HepG2 (cell line): ENCODE results near the gene CNP. TPM values are rescaled to one million over a fixed set of nuclear protein-coding genes. Genes with fewer than 3 reads are reported as not detected.
A peak's percentile ranks its signal among the peaks of the same experiment; 100 is the strongest.

ENCODE experiments used
- ATAC-seq: fragments of 200-7000 bp; cut with Tn5 transposase; 3 replicates; pipeline ENCODE4 v1.9.1; 2020; ENCODE audit warnings: mild to moderate bottlenecking, moderate library complexity
- BruUV-seq: library from RNA; stranded (reverse); fragments of 400-500 nt; replicated peaks from 2 replicates; lab custom pipeline; 2021; lab: Mats Ljungman, UMichigan
- CTCF ChIA-PET: fragments of 300-600 bp; formaldehyde crosslinking; extraction: SDS; loops from one replicate; lab custom pipeline; 2021; ENCODE audit warnings: low total read pairs, inconsistent platforms, low intra/inter-chr PET ratio; lab: Yijun Ruan, JAX
- POLR2A ChIA-PET: fragments of 350-600 bp; sonication (Branson Sonifier 250); formaldehyde crosslinking; loops from one replicate; lab custom pipeline; 2020; ENCODE audit warnings: antibody characterized with exemption, inconsistent platforms; lab: Yijun Ruan, JAX
- DNase-seq: peaks from one replicate; pipeline ENCODE4 v3.0.0-alpha.2; 2015; ENCODE audit warnings: low spot score
- FAIRE-seq: peaks from 3 replicates; lab custom pipeline; 2011; peaks lifted over from hg19 to GRCh38; lab: Jason Lieb, UNC
- H2AFZ ChIP-seq: one replicate; pipeline ENCODE4 v1.6.1; 2011; ENCODE audit warnings: low read length, inconsistent platforms
- H3K27ac ChIP-seq: fragments of 300-600 bp; 3 replicates; pipeline ENCODE4 v1.8.0; 2011; ENCODE audit warnings: mixed run types, mild to moderate bottlenecking, mixed read lengths, low read length, inconsistent platforms; ENCODE audit not compliant: insufficient read depth; ENCODE audit errors: extremely low read length
- H3K27me3 ChIP-seq, 2 experiments: fragments of 200-600 bp in 1 of 2; 2 replicates in 1 of 2; 3 replicates in 1 of 2; pipeline versions ENCODE4 v1.6.0 to v1.8.0; 2011; ENCODE audit warnings: low read length in 2 of 2, mild to moderate bottlenecking in 2 of 2, moderate library complexity in 2 of 2, inconsistent platforms in 1 of 2; ENCODE audit not compliant: insufficient read depth in 2 of 2, control insufficient read depth in 1 of 2
- H3K36me3 ChIP-seq, 2 experiments: fragments of 200-600 bp in 1 of 2; replicated peaks in 1 of 2; 2 replicates in 1 of 2; 3 replicates in 1 of 2; pipeline versions ENCODE4 v1.5.1 to v1.8.0; 2011; ENCODE audit warnings: low read length in 2 of 2, inconsistent platforms in 1 of 2; ENCODE audit not compliant: insufficient read depth in 2 of 2, control insufficient read depth in 1 of 2
- H3K4me1 ChIP-seq: 2 replicates; pipeline ENCODE4 v1.5.1; 2012; ENCODE audit warnings: low read length, inconsistent platforms; ENCODE audit not compliant: insufficient read depth
- H3K4me2 ChIP-seq: 2 replicates; pipeline ENCODE4 v1.6.0; 2011; ENCODE audit warnings: low read depth, low read length, inconsistent platforms
- H3K4me3 ChIP-seq, 3 experiments: fragments of 200-600 bp in 1 of 3; sonication (generic), shearing (Covaris generic) in 1 of 3; replicated peaks in 1 of 3; 2 replicates each; pipeline ENCODE4 v1.5.1; 2011 to 2016; ENCODE audit warnings: low read length in 3 of 3, inconsistent platforms in 2 of 3, low read depth in 2 of 3, mild to moderate bottlenecking in 2 of 3, control low read depth in 1 of 3, mixed read lengths in 1 of 3; ENCODE audit not compliant: insufficient read depth in 1 of 3
- H3K79me2 ChIP-seq: one replicate; pipeline ENCODE4 v1.6.1; 2011; ENCODE audit warnings: low read length, inconsistent platforms; ENCODE audit not compliant: insufficient read depth
- H3K9ac ChIP-seq: 2 replicates; pipeline ENCODE4 v1.6.0; 2011; ENCODE audit warnings: mild to moderate bottlenecking, low read depth, low read length, inconsistent platforms; ENCODE audit not compliant: insufficient read depth
- H3K9me3 ChIP-seq: 2 replicates; pipeline ENCODE4 v1.5.1; 2012; ENCODE audit warnings: mild to moderate bottlenecking, low read length
- H4K20me1 ChIP-seq: 2 replicates; pipeline ENCODE4 v1.6.0; 2011; ENCODE audit warnings: inconsistent platforms, mild to moderate bottlenecking, low read length, moderate library complexity; ENCODE audit not compliant: insufficient read depth
- CREM ChIP-seq, 2 experiments: sonication (generic) in 1 of 2; formaldehyde crosslinking in 1 of 2; IDR thresholded peaks; 2 replicates each; pipeline versions ENCODE4 v1.4.0 to v1.6.1; 2016 to 2020; ENCODE audit warnings: antibody characterized with exemption in 1 of 2, mild to moderate bottlenecking in 1 of 2, missing genetic modification reagents in 1 of 2
- GABPB1 ChIP-seq: IDR thresholded peaks from 2 replicates; pipeline ENCODE4 v1.6.1; 2016; ENCODE audit warnings: mild to moderate bottlenecking, missing genetic modification reagents, moderate library complexity, missing compliant biosample characterization
- MIER2 ChIP-seq: IDR thresholded peaks from 2 replicates; pipeline ENCODE4 v1.6.1; 2016; ENCODE audit warnings: missing biosample characterization, missing genetic modification reagents
- NFE2 ChIP-seq: sonication (generic); formaldehyde crosslinking; IDR thresholded peaks from 2 replicates; pipeline ENCODE4 v1.4.0; 2020; ENCODE audit warnings: missing genetic modification reagents
- RBM22 ChIP-seq: fragments of 200-400 bp; formaldehyde crosslinking; optimal IDR thresholded peaks from 2 replicates; pipeline ENCODE3; 2017; ENCODE audit warnings: mild to moderate bottlenecking, low read length, moderate library complexity
- ZNF235 ChIP-seq: sonication (generic); formaldehyde crosslinking; IDR thresholded peaks from 2 replicates; pipeline ENCODE4 v1.8.1; 2023; ENCODE audit warnings: mild to moderate bottlenecking, missing genetic modification reagents, borderline replicate concordance
- ZNF441 ChIP-seq: sonication (generic); formaldehyde crosslinking; IDR thresholded peaks from 2 replicates; pipeline ENCODE4 v1.7.0; 2021; ENCODE audit warnings: missing genetic modification reagents, borderline replicate concordance
- ZNF598 ChIP-seq: sonication (generic); formaldehyde crosslinking; IDR thresholded peaks from 2 replicates; pipeline ENCODE4 v1.5.1; 2020; ENCODE audit warnings: mild to moderate bottlenecking, missing genetic modification reagents, borderline replicate concordance
- ZNF772 ChIP-seq: sonication (generic); formaldehyde crosslinking; IDR thresholded peaks from 2 replicates; pipeline ENCODE4 v1.5.0; 2020; ENCODE audit warnings: mild to moderate bottlenecking, missing genetic modification reagents
- WGBS: methylation state at CpG from one replicate; pipeline ENCODE4 v1.1.6; 2017; ENCODE audit warnings: low lambda C conversion rate; 5-methylcytosine and 5-hydroxymethylcytosine counted together
- in situ Hi-C: cut with HindIII; loops from 2 replicates; pipeline ENCODE4 v1.10.0; 2017; ENCODE audit warnings: low pct_unique_long_range_greater_than_20kb; ENCODE audit not compliant: extremely low pct_ligation_motif_present
- intact Hi-C: fragments of 100-400 bp; cut with micrococcal nuclease; formaldehyde crosslinking; loops from one replicate; pipeline ENCODE4 v1.10.0; 2022; ENCODE audit not compliant: unreplicated experiment
- polyA plus RNA-seq, 8 experiments: library from polyadenylated mRNA; depleted of rRNA in 3 of 8; stranded (reverse) in 7 of 8; unstranded in 1 of 8; fragments of >200 nt; fragmentation: Illumina TruSeq in 4 of 8; extraction: Trizol in 4 of 8; gene quantifications; 2 replicates each; pipeline versions ENCODE4 v1.2.1 to v1.2.3, GENCODE V29; 2011 to 2016; ENCODE audit warnings: low read depth in 4 of 8, missing spikeins in 1 of 8, mixed read lengths in 1 of 8; ENCODE audit not compliant: insufficient read depth in 1 of 8
- total RNA-seq, 5 experiments: library from RNA; depleted of rRNA; stranded (reverse); fragments of >200 nt; fragmentation: Illumina TruSeq; extraction: Trizol; gene quantifications; 2 replicates each; pipeline ENCODE4 v1.2.3, GENCODE V29; 2016; ENCODE audit warnings: low read depth in 1 of 5
- TF ChIP-seq, protein P1 (sequence below): sonication (generic); formaldehyde crosslinking; IDR thresholded peaks from 2 replicates; pipeline ENCODE4 v1.4.0; 2020; ENCODE audit warnings: low read depth, missing genetic modification reagents
- TF ChIP-seq, protein P2 (sequence below): sonication (generic); formaldehyde crosslinking; IDR thresholded peaks from one replicate; pipeline ENCODE4 v1.5.1; 2020; ENCODE audit warnings: mild to moderate bottlenecking, missing genetic modification reagents; ENCODE audit errors: not compliant biosample characterization
- TF ChIP-seq, protein P3 (sequence below): sonication (generic); formaldehyde crosslinking; IDR thresholded peaks from 2 replicates; pipeline ENCODE4 v1.5.0; 2020; ENCODE audit warnings: missing genetic modification reagents, mild to moderate bottlenecking, borderline replicate concordance

The CNP gene
- total and polyA plus RNA-seq, 2 of the 13 experiments (the other 11 are each of a cell fraction or from before 2014, with no cell fraction given): 97.2 to 161 TPM

DNA sequence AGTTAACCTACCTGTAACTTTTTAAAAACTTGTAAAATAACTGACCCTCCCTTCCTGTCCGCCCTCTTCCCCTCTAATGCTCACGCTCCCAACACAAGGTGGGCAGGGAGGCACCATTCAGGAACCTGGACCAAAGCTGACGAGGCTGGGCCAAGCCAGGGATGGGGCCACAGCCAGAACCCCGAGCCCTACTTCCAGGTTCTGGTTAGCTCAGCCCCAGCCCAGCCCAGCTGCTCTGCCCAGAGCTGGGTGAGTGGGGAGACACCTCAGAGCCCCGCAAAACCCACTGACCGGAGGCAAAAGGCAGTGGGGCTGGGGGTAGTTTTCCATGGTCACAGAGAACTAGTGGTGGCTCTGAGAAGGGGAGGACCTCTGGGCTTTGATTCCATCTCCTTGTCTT is 7.4 kb downstream of the CNP start:
- Histone ChIP-seq H3K4me1 (peaks cover 25% of the 10 kb centered on the region), H2AFZ (no peak overlapping the region), H3K9me3 (no peaks in the 10 kb centered on the region), H3K36me3 (peaks cover 48 to 78% of the 10 kb centered on the region in 2 experiments), H3K4me2 (no peak overlapping the region), H3K9ac (no peak overlapping the region), H3K27ac (no peak overlapping the region), H3K4me3 (no peak overlapping the region), H3K79me2 (peaks cover 17% of the 10 kb centered on the region), H3K27me3 (no peaks in the 10 kb centered on the region), H4K20me1 (peaks cover 12% of the 10 kb centered on the region; the same call in 1 of the 2 replicates)
- WGBS: 86% methylated on average over 6 of the region's 6 CpGs
- FAIRE-seq: no peak
- CTCF ChIA-PET: no interaction called here
- intact Hi-C loops: no loop called here
- no peak for DNase-seq
- TSS peak; percentile 6 for BruUV-seq
- in situ Hi-C loops: no loop called here
- ATAC-seq: peak; percentile 2; the same call in 1 of the 3 replicates
- POLR2A ChIA-PET: interaction anchor here (0.9 to 4.1 kb wide), 8 partner anchors 7 to 188 kb away, joined by 3 to 38 read pairs (median 12); partner anchors contain the start of genes CNP, DNAJC7, JUP and ODAD4
- TF ChIP-seq GABPB1 (CRISPR knock-in tag) (no peak), RBM22 (peak; percentile 17), MIER2 (CRISPR knock-in tag) (no peak), ZNF441 (CRISPR knock-in tag) (no peak), ZNF772 (CRISPR knock-in tag) (no peak), ZNF598 (CRISPR knock-in tag) (no peak), ZNF235 (no peak), NFE2 (CRISPR knock-in tag) (no peak), CREM (IDR thresholded peaks at IDR 0.05) (no peak), CREM (CRISPR knock-in tag; IDR thresholded peaks at IDR 0.05) (no peak)
- TF ChIP-seq, protein P1, sequence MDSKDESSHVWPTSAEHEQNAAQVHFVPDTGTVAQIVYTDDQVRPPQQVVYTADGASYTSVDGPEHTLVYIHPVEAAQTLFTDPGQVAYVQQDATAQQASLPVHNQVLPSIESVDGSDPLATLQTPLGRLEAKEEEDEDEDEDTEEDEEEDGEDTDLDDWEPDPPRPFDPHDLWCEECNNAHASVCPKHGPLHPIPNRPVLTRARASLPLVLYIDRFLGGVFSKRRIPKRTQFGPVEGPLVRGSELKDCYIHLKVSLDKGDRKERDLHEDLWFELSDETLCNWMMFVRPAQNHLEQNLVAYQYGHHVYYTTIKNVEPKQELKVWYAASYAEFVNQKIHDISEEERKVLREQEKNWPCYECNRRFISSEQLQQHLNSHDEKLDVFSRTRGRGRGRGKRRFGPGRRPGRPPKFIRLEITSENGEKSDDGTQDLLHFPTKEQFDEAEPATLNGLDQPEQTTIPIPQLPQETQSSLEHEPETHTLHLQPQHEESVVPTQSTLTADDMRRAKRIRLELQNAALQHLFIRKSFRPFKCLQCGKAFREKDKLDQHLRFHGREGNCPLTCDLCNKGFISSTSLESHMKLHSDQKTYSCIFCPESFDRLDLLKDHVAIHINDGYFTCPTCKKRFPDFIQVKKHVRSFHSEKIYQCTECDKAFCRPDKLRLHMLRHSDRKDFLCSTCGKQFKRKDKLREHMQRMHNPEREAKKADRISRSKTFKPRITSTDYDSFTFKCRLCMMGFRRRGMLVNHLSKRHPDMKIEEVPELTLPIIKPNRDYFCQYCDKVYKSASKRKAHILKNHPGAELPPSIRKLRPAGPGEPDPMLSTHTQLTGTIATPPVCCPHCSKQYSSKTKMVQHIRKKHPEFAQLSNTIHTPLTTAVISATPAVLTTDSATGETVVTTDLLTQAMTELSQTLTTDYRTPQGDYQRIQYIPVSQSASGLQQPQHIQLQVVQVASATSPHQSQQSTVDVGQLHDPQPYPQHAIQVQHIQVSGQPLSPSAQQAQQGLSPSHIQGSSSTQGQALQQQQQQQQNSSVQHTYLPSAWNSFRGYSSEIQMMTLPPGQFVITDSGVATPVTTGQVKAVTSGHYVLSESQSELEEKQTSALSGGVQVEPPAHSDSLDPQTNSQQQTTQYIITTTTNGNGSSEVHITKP (CRISPR knock-in tag): no peak
- TF ChIP-seq, protein P2, sequence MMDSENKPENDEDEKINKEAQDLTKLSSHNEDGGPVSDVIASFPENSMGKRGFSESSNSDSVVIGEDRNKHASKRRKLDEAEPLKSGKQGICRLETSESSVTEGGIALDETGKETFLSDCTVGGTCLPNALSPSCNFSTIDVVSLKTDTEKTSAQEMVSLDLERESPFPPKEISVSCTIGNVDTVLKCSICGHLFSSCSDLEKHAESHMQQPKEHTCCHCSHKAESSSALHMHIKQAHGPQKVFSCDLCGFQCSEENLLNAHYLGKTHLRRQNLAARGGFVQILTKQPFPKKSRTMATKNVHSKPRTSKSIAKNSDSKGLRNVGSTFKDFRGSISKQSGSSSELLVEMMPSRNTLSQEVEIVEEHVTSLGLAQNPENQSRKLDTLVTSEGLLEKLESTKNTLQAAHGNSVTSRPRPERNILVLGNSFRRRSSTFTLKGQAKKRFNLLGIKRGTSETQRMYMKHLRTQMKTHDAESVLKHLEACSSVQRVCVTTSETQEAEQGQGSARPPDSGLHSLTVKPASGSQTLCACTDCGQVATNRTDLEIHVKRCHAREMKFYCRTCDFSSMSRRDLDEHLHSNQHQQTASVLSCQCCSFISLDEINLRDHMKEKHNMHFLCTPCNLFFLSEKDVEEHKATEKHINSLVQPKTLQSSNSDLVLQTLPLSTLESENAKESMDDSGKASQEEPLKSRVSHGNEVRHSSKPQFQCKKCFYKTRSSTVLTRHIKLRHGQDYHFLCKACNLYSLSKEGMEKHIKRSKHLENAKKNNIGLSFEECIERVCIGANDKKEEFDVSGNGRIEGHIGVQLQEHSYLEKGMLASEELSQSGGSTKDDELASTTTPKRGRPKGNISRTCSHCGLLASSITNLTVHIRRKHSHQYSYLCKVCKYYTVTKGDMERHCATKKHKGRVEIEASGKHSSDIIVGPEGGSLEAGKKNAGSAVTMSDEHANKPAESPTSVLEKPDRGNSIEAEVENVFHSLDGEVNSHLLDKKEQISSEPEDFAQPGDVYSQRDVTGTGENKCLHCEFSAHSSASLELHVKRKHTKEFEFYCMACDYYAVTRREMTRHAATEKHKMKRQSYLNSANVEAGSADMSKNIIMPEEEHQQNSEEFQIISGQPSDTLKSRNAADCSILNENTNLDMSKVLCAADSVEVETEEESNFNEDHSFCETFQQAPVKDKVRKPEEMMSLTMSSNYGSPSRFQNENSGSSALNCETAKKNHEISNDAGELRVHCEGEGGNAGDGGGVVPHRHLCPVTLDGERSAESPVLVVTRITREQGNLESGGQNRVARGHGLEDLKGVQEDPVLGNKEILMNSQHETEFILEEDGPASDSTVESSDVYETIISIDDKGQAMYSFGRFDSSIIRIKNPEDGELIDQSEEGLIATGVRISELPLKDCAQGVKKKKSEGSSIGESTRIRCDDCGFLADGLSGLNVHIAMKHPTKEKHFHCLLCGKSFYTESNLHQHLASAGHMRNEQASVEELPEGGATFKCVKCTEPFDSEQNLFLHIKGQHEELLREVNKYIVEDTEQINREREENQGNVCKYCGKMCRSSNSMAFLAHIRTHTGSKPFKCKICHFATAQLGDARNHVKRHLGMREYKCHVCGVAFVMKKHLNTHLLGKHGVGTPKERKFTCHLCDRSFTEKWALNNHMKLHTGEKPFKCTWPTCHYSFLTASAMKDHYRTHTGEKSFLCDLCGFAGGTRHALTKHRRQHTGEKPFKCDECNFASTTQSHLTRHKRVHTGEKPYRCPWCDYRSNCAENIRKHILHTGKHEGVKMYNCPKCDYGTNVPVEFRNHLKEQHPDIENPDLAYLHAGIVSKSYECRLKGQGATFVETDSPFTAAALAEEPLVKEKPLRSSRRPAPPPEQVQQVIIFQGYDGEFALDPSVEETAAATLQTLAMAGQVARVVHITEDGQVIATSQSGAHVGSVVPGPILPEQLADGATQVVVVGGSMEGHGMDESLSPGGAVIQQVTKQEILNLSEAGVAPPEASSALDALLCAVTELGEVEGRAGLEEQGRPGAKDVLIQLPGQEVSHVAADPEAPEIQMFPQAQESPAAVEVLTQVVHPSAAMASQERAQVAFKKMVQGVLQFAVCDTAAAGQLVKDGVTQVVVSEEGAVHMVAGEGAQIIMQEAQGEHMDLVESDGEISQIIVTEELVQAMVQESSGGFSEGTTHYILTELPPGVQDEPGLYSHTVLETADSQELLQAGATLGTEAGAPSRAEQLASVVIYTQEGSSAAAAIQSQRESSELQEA (CRISPR knock-in tag): no peak
- TF ChIP-seq, protein P3, sequence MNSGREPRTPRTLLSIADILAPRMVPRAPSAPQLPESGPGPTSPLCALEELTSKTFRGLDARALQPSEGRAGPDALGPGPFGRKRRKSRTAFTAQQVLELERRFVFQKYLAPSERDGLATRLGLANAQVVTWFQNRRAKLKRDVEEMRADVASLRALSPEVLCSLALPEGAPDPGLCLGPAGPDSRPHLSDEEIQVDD (CRISPR knock-in tag): no peak
